Osteocyte (in vitro differentiated cells): ENCODE results near the gene UBXN2A. TPM values are rescaled to one million over a fixed set of nuclear protein-coding genes. Genes with fewer than 3 reads are reported as not detected.

Source experiments
- DNase-seq: peaks from one replicate; pipeline ENCODE4 v3.0.0; 2021; ENCODE audit warnings: mixed read lengths; ENCODE audit not compliant: unreplicated experiment; ENCODE audit errors: extremely low spot score
- H3K27ac Mint-ChIP-seq: one replicate; pipeline ENCODE4 v1.8.0; 2021; ENCODE audit warnings: mild to moderate bottlenecking, mixed read lengths; ENCODE audit not compliant: unreplicated experiment
- H3K27me3 Mint-ChIP-seq: one replicate; pipeline ENCODE4 v1.8.0; 2021; ENCODE audit warnings: mixed read lengths; ENCODE audit not compliant: unreplicated experiment
- H3K36me3 Mint-ChIP-seq: one replicate; pipeline ENCODE4 v1.8.0; 2021; ENCODE audit warnings: mixed read lengths; ENCODE audit not compliant: unreplicated experiment
- H3K4me1 Mint-ChIP-seq: one replicate; pipeline ENCODE4 v1.8.0; 2021; ENCODE audit warnings: mixed read lengths; ENCODE audit not compliant: unreplicated experiment
- H3K4me3 Mint-ChIP-seq: one replicate; pipeline ENCODE4 v1.8.0; 2021; ENCODE audit warnings: mild to moderate bottlenecking, moderate library complexity, mixed read lengths; ENCODE audit not compliant: unreplicated experiment
- H3K9me3 Mint-ChIP-seq: one replicate; pipeline ENCODE4 v1.8.0; 2021; ENCODE audit warnings: mixed read lengths; ENCODE audit not compliant: unreplicated experiment
- CTCF ChIP-seq: fragments of 200-600 bp; sonication (generic); IDR thresholded peaks from 2 replicates; pipeline ENCODE4 v1.5.0; 2021; ENCODE audit warnings: antibody characterized with exemption, mild to moderate bottlenecking, moderate library complexity
- total RNA-seq: library from RNA; stranded (reverse); gene quantifications from 2 replicates; pipeline ENCODE4 v1.2.1, GENCODE V29; 2021

UBXN2A gene
- total RNA-seq, 1 donor from 2014 or later, result 18.8 TPM

- H3K27ac Mint-ChIP-seq, result peak overlapping the region; percentile 100
- peaks cover 48% of the 10 kb centered on the region for H3K4me1 Mint-ChIP-seq
- H3K9me3 Mint-ChIP-seq, result no peaks in the 10 kb centered on the region
- no peaks in the 10 kb centered on the region for H3K36me3 Mint-ChIP-seq
- no peaks in the 10 kb centered on the region for H3K27me3 Mint-ChIP-seq
- H3K4me3 Mint-ChIP-seq, result peak overlapping the region; percentile 93
- no peak for TF ChIP-seq CTCF
- no peak for DNase-seq
These were observed 14.5 kb upstream of the UBXN2A start for GRCh38 chr2:23925702-23926289.

GRCh38 chr2:23926290-23926749, 13.9 kb upstream of the UBXN2A start:
- no peaks in the 10 kb centered on the region for H3K27me3 Mint-ChIP-seq
- peak overlapping the region; percentile 100 for H3K27ac Mint-ChIP-seq
- peak; percentile 86 for DNase-seq
- TF ChIP-seq CTCF, result no peak
- peak overlapping the region; percentile 93 for H3K4me3 Mint-ChIP-seq
- H3K9me3 Mint-ChIP-seq, result no peaks in the 10 kb centered on the region
- peaks cover 4% of the 10 kb centered on the region for H3K36me3 Mint-ChIP-seq
- H3K4me1 Mint-ChIP-seq, result peaks cover 48% of the 10 kb centered on the region

- TF ChIP-seq CTCF, result peak; percentile 90
- no peaks in the 10 kb centered on the region for H3K27me3 Mint-ChIP-seq
These were observed 13.3 kb upstream of the UBXN2A start, which contains the start of gene ATAD2B for GRCh38 chr2:23926750-23927571. Gene ATAD2B, minus strand, starts transcription at chr2:23927123. Its CDS starts 353 bp downstream, at chr2:23926770.

GRCh38 chr2:23934259-23934658, 6.0 kb upstream of the UBXN2A start:
- no peak for TF ChIP-seq CTCF
- DNase-seq, result no peak
- Mint-ChIP-seq H3K4me3 (no peak overlapping the region), H3K36me3 (peaks cover 4% of the 10 kb centered on the region), H3K4me1 (peaks cover 9% of the 10 kb centered on the region), H3K27me3 (no peaks in the 10 kb centered on the region), H3K9me3 (no peaks in the 10 kb centered on the region), H3K27ac (no peak overlapping the region)

More at GRCh38 chr2:23926750-23927571, 13.3 kb upstream of the UBXN2A start, which contains the start of gene ATAD2B:
- Mint-ChIP-seq H3K36me3 (peaks cover 4% of the 10 kb centered on the region), H3K4me3 (peak within 1 kb of the TSS; percentile 93), H3K4me1 (peaks cover 47% of the 10 kb centered on the region), H3K27ac (peak within 1 kb of the TSS; percentile 100), H3K9me3 (no peaks in the 10 kb centered on the region)
- DNase-seq, result peak; percentile 99
